HEK293 (cell line): ENCODE data around the gene CIDEA.

Experiments
- CTCF ChIA-PET: fragments of 350-600 bp; formaldehyde crosslinking; extraction: SDS; loops from one replicate; lab custom pipeline; 2021; ENCODE audit warnings: antibody characterized with exemption; lab: Yijun Ruan, JAX
- POLR2A ChIA-PET: fragments of 300-600 bp; formaldehyde crosslinking; extraction: SDS; loops from one replicate; lab custom pipeline; 2020; ENCODE audit warnings: antibody characterized with exemption, inconsistent platforms; lab: Yijun Ruan, JAX
- H3K27ac ChIP-seq: fragments of 200-500 bp; sonication (Bioruptor generic); 2 replicates; pipeline ENCODE4 v1.5.1; 2014; ENCODE audit warnings: low read depth, low read length, control low read depth, inconsistent platforms; ENCODE audit errors: extremely low read depth
- H3K36me3 ChIP-seq, 2 experiments: fragments of 200-500 bp in 1 of 2; sonication (Bioruptor generic) in 1 of 2; 1 replicate in 1 of 2; 2 replicates in 1 of 2; pipeline ENCODE4 v1.5.1; 2014 to 2017; ENCODE audit warnings: inconsistent platforms in 2 of 2, low read length in 2 of 2; ENCODE audit not compliant: control insufficient read depth in 2 of 2, insufficient read depth in 1 of 2
- H3K4me1 ChIP-seq: fragments of 200-500 bp; sonication (Bioruptor generic); 2 replicates; pipeline ENCODE4 v1.5.1; 2014; ENCODE audit warnings: mild to moderate bottlenecking, low read length, inconsistent platforms; ENCODE audit not compliant: control insufficient read depth, insufficient read depth
- H3K4me3 ChIP-seq: 2 replicates; pipeline ENCODE4 v1.5.1; 2011; ENCODE audit warnings: low read depth, mild to moderate bottlenecking, control low read depth, low read length, moderate library complexity
- H3K9me3 ChIP-seq: fragments of 200-500 bp; sonication (Bioruptor generic); 2 replicates; pipeline ENCODE4 v1.5.1; 2014; ENCODE audit warnings: low read depth, low read length, inconsistent platforms; ENCODE audit not compliant: control insufficient read depth, insufficient read depth
- KLF16 ChIP-seq: fragments of 450-650 bp; formaldehyde crosslinking; IDR thresholded peaks from 2 replicates; pipeline ENCODE4 v1.5.1; 2017; ENCODE audit warnings: missing biosample characterization, missing genetic modification characterization
- KLF7 ChIP-seq: fragments of 450-650 bp; formaldehyde crosslinking; IDR thresholded peaks from 2 replicates; pipeline ENCODE4 v1.5.1; 2016; ENCODE audit warnings: missing biosample characterization, missing genetic modification characterization, borderline replicate concordance
- MZF1 ChIP-seq: fragments of 450-650 bp; formaldehyde crosslinking; IDR thresholded peaks from 2 replicates; pipeline ENCODE4 v1.5.1; 2017; ENCODE audit warnings: missing biosample characterization, missing genetic modification characterization, borderline replicate concordance
- ZBTB7A ChIP-seq: fragments of 450-650 bp; formaldehyde crosslinking; IDR thresholded peaks from 2 replicates; pipeline ENCODE4 v1.5.1; 2016; ENCODE audit warnings: low read depth, missing biosample characterization, missing genetic modification characterization
- ZNF23 ChIP-seq: fragments of 450-650 bp; formaldehyde crosslinking; IDR thresholded peaks from 2 replicates; pipeline ENCODE4 v1.5.1; 2016; ENCODE audit warnings: missing biosample characterization, missing genetic modification characterization, borderline replicate concordance
- ZNF324 ChIP-seq: fragments of 450-650 bp; formaldehyde crosslinking; IDR thresholded peaks from 2 replicates; pipeline ENCODE4 v1.5.1; 2016; ENCODE audit warnings: missing biosample characterization, missing genetic modification characterization
- ZNF510 ChIP-seq: fragments of 450-650 bp; formaldehyde crosslinking; IDR thresholded peaks from 2 replicates; pipeline ENCODE4 v1.5.1; 2018; ENCODE audit warnings: mild to moderate bottlenecking, missing genetic modification characterization, missing biosample characterization; ENCODE audit not compliant: insufficient replicate concordance
- ZNF549 ChIP-seq: fragments of 450-650 bp; IDR thresholded peaks from 2 replicates; pipeline ENCODE4 v1.5.1; 2018; ENCODE audit warnings: missing biosample characterization, missing genetic modification characterization, mild to moderate bottlenecking, inconsistent platforms, moderate library complexity
- ZNF561 ChIP-seq: fragments of 450-650 bp; IDR thresholded peaks from 2 replicates; pipeline ENCODE4 v1.5.1; 2018; ENCODE audit warnings: missing biosample characterization, missing genetic modification characterization, borderline replicate concordance
- ZNF677 ChIP-seq: fragments of 450-650 bp; IDR thresholded peaks from 2 replicates; pipeline ENCODE4 v1.5.0; 2018; ENCODE audit warnings: missing biosample characterization, mild to moderate bottlenecking, missing genetic modification characterization, moderate library complexity
- ZNF785 ChIP-seq: fragments of 450-650 bp; formaldehyde crosslinking; IDR thresholded peaks from 2 replicates; pipeline ENCODE4 v1.5.1; 2016; ENCODE audit warnings: missing biosample characterization, missing genetic modification characterization
- TF ChIP-seq, protein P1 (sequence below): fragments of 450-650 bp; formaldehyde crosslinking; IDR thresholded peaks from 2 replicates; pipeline ENCODE4 v1.5.1; 2016; ENCODE audit warnings: missing biosample characterization, missing genetic modification characterization
- TF ChIP-seq, protein P2 (sequence below): fragments of 450-650 bp; formaldehyde crosslinking; IDR thresholded peaks from 2 replicates; pipeline ENCODE4 v1.5.1; 2016; ENCODE audit warnings: missing biosample characterization, missing genetic modification characterization
- TF ChIP-seq, protein P3 (sequence below): fragments of 450-650 bp; formaldehyde crosslinking; IDR thresholded peaks from 2 replicates; pipeline ENCODE4 v1.5.1; 2016; ENCODE audit warnings: missing biosample characterization, missing genetic modification characterization
- TF ChIP-seq, protein P4 (sequence below): fragments of 450-650 bp; formaldehyde crosslinking; IDR thresholded peaks from 2 replicates; pipeline ENCODE4; 2016; ENCODE audit warnings: missing biosample characterization, missing genetic modification characterization
- TF ChIP-seq, protein P5 (sequence below): fragments of 450-650 bp; formaldehyde crosslinking; IDR thresholded peaks from 2 replicates; pipeline ENCODE4 v1.5.1; 2016; ENCODE audit warnings: missing biosample characterization, missing genetic modification characterization
- TF ChIP-seq, protein P6 (sequence below): fragments of 450-650 bp; formaldehyde crosslinking; IDR thresholded peaks from 2 replicates; pipeline ENCODE4 v1.5.1; 2017; ENCODE audit warnings: missing biosample characterization, missing genetic modification characterization

The CIDEA gene

DNA sequence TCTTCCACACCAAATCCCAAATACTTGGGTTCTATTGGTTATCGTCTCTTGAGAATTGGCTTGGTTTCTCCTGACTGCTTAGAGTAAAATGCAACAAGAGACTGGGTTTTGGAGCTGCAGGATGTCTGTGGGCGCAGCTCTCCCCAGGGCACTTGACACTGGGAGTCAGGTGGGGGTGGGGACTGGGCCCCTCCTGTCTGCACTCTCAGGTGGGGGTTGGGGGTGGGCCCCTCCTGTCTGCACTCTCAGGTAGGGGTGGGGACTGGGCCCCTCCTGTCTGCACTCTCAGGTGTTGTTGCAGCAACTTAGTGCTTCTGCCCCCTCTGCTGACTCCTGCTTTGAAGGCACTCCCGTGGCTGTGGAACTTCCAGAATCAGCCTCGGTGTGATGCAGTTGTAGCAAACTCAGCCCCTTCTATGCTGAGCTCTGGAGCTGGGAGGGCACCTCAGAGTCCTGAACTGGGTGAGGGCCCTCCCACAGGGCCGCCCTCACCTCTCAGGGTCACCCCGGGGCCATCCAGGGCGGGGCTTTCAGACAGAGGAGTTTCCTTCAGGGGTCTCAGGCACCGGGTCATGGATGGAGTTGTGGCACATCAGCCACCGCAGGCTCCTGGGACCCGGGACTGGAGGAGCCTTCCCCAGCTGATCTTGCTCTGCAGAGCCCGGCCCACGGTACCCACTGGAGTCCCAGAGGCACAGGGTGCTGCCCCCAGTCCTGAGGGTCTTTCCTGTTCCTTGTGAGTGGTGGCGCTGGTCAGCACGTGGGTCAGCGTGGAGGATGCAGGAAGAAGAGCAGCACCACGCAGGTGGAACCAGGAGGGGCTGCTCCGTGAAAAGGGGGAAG lies 22.9 kb upstream of the CIDEA start:
- no peaks in the 10 kb centered on the region for H3K36me3 ChIP-seq

DNA sequence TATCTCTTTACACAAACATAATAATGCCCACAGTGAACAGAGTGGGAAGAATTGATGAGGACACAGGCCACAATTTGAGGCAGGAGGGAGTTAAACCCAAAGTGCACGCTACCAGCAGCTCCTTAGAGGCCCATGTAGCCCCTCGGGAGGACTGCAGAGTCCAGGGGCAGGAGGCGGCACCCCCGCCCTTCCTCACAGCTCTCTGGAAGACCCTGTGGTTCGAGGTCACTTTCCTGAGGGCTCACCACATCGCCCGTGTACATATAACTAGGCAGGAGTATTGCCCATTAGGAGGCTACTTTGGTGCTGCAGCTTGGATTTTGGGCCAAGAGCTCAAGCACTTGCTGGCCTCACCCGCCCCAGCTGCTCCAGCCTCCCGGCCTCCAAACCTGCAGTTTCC lies 22.2 kb upstream of the CIDEA start:
- Histone ChIP-seq H3K4me3 (no peak overlapping the region), H3K9me3 (no peaks in the 10 kb centered on the region), H3K4me1 (no peaks in the 10 kb centered on the region), H3K36me3 (no peaks in the 10 kb centered on the region), H3K27ac (no peak overlapping the region)
- TF ChIP-seq ZNF549 (tag by site-specific recombination) (no peak), ZNF23 (no peak), ZNF510 (tag by site-specific recombination) (no peak), ZNF324 (tag by site-specific recombination) (no peak), ZBTB7A (tag by site-specific recombination) (no peak), KLF7 (tag by site-specific recombination) (no peak), ZNF561 (tag by site-specific recombination) (no peak), KLF16 (tag by site-specific recombination) (no peak), MZF1 (no peak), ZNF785 (tag by site-specific recombination) (no peak), ZNF677 (tag by site-specific recombination) (no peak)
- TF ChIP-seq, protein P1, sequence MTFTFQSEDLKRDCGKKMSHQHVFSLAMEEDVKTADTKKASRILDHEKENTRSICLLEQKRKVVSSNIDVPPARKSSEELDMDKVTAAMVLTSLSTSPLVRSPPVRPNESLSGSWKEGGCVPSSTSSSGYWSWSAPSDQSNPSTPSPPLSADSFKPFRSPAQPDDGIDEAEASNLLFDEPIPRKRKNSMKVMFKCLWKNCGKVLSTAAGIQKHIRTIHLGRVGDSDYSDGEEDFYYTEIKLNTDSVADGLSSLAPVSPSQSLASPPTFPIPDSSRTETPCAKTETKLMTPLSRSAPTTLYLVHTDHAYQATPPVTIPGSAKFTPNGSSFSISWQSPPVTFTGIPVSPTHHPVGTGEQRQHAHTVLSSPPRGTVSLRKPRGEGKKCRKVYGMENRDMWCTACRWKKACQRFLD (tag by site-specific recombination), result no peak
- TF ChIP-seq, protein P2, sequence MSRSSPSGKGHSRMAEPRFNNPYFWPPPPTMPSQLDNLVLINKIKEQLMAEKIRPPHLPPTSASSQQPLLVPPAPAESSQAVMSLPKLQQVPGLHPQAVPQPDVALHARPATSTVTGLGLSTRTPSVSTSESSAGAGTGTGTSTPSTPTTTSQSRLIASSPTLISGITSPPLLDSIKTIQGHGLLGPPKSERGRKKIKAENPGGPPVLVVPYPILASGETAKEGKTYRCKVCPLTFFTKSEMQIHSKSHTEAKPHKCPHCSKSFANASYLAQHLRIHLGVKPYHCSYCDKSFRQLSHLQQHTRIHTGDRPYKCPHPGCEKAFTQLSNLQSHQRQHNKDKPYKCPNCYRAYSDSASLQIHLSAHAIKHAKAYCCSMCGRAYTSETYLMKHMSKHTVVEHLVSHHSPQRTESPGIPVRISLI, result no peak
- TF ChIP-seq, protein P3, sequence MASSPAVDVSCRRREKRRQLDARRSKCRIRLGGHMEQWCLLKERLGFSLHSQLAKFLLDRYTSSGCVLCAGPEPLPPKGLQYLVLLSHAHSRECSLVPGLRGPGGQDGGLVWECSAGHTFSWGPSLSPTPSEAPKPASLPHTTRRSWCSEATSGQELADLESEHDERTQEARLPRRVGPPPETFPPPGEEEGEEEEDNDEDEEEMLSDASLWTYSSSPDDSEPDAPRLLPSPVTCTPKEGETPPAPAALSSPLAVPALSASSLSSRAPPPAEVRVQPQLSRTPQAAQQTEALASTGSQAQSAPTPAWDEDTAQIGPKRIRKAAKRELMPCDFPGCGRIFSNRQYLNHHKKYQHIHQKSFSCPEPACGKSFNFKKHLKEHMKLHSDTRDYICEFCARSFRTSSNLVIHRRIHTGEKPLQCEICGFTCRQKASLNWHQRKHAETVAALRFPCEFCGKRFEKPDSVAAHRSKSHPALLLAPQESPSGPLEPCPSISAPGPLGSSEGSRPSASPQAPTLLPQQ (tag by site-specific recombination), result no peak
- TF ChIP-seq, protein P4, sequence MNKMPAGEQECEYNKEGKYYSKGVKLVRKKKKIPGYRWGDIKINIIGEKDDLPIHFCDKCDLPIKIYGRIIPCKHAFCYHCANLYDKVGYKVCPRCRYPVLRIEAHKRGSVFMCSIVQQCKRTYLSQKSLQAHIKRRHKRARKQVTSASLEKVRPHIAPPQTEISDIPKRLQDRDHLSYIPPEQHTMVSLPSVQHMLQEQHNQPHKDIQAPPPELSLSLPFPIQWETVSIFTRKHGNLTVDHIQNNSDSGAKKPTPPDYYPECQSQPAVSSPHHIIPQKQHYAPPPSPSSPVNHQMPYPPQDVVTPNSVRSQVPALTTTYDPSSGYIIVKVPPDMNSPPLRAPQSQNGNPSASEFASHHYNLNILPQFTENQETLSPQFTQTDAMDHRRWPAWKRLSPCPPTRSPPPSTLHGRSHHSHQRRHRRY (tag by site-specific recombination), result no peak
- POLR2A ChIA-PET, result no interaction called here
- CTCF ChIA-PET, result no interaction called here

More for the DNA sequence above, 22.9 kb upstream of the CIDEA start:
- Histone ChIP-seq H3K9me3 (no peaks in the 10 kb centered on the region), H3K4me1 (no peaks in the 10 kb centered on the region), H3K27ac (no peak overlapping the region), H3K4me3 (no peak overlapping the region)
- TF ChIP-seq, protein P5, sequence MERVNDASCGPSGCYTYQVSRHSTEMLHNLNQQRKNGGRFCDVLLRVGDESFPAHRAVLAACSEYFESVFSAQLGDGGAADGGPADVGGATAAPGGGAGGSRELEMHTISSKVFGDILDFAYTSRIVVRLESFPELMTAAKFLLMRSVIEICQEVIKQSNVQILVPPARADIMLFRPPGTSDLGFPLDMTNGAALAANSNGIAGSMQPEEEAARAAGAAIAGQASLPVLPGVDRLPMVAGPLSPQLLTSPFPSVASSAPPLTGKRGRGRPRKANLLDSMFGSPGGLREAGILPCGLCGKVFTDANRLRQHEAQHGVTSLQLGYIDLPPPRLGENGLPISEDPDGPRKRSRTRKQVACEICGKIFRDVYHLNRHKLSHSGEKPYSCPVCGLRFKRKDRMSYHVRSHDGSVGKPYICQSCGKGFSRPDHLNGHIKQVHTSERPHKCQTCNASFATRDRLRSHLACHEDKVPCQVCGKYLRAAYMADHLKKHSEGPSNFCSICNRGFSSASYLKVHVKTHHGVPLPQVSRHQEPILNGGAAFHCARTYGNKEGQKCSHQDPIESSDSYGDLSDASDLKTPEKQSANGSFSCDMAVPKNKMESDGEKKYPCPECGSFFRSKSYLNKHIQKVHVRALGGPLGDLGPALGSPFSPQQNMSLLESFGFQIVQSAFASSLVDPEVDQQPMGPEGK (tag by site-specific recombination), result no peak
- TF ChIP-seq, protein P6, sequence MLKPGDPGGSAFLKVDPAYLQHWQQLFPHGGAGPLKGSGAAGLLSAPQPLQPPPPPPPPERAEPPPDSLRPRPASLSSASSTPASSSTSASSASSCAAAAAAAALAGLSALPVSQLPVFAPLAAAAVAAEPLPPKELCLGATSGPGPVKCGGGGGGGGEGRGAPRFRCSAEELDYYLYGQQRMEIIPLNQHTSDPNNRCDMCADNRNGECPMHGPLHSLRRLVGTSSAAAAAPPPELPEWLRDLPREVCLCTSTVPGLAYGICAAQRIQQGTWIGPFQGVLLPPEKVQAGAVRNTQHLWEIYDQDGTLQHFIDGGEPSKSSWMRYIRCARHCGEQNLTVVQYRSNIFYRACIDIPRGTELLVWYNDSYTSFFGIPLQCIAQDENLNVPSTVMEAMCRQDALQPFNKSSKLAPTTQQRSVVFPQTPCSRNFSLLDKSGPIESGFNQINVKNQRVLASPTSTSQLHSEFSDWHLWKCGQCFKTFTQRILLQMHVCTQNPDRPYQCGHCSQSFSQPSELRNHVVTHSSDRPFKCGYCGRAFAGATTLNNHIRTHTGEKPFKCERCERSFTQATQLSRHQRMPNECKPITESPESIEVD (tag by site-specific recombination), result no peak
- ChIA-PET POLR2A (no interaction called here), CTCF (no interaction called here)
